PFSK-1 (cell line): ENCODE data around the gene DUSP16.

Experiments
- FOXP2 ChIP-seq: optimal IDR thresholded peaks from 2 replicates; pipeline ENCODE3; 2011; ENCODE audit warnings: borderline replicate concordance, control low read depth, inconsistent platforms; ENCODE audit not compliant: insufficient read depth; ENCODE audit errors: extremely low read length, extremely low read depth
- POLR2AphosphoS5 ChIP-seq: IDR thresholded peaks from 2 replicates; pipeline ENCODE4 v1.6.1; 2012; ENCODE audit warnings: low read depth, mild to moderate bottlenecking, control low read depth, low read length, moderate library complexity
- REST ChIP-seq, 2 experiments: IDR thresholded peaks; 2 replicates each; pipeline versions ENCODE4 v1.6.1 to v1.8.0; 2011 to 2012; ENCODE audit warnings: low read depth in 2 of 2, low read length in 2 of 2, control low read depth in 1 of 2, inconsistent platforms in 1 of 2, mild to moderate bottlenecking in 1 of 2, moderate library complexity in 1 of 2; ENCODE audit not compliant: insufficient read depth in 1 of 2
- SIN3A ChIP-seq: IDR thresholded peaks from 2 replicates; pipeline ENCODE4 v1.6.1; 2012; ENCODE audit warnings: mild to moderate bottlenecking, low read length, moderate library complexity, borderline replicate concordance; ENCODE audit not compliant: insufficient read depth
- TAF1 ChIP-seq: IDR thresholded peaks from 2 replicates; pipeline ENCODE4 v1.6.1; 2012; ENCODE audit warnings: low read length, control low read depth, borderline replicate concordance; ENCODE audit not compliant: insufficient read depth

- no peak for TF ChIP-seq POLR2AphosphoS5
- TF ChIP-seq TAF1 = no peak
- no peak for TF ChIP-seq REST (IDR thresholded peaks at IDR 0.05; ENCODE audit: insufficient read depth in 1 of 2, low read depth in 2 of 2, low read length in 2 of 2)
- TF ChIP-seq SIN3A = no peak
- TF ChIP-seq FOXP2 = no peak
Measured at GRCh38 chr12:12477532-12477890, 85.2 kb downstream of the DUSP16 start.
